Skin epidermis (tissue), 12 donors: Measurements from ENCODE around the gene HELZ2.

ENCODE experiments used
- H3K27ac ChIP-seq, 21 experiments: fragments of 200-600 bp; sonication (generic) in 11 of 21; one replicate each; pipeline ENCODE4 v1.5.0; 2020; ENCODE audit warnings: mild to moderate bottlenecking in 3 of 21, inconsistent platforms in 2 of 21, moderate library complexity in 2 of 21
- H3K4me3 ChIP-seq, 7 experiments: fragments of 200-600 bp; sonication (generic) in 2 of 7; one replicate each; pipeline ENCODE4 v1.5.0; 2020; ENCODE audit warnings: inconsistent platforms in 2 of 7, mild to moderate bottlenecking in 2 of 7, moderate library complexity in 1 of 7

The HELZ2 gene

DNA sequence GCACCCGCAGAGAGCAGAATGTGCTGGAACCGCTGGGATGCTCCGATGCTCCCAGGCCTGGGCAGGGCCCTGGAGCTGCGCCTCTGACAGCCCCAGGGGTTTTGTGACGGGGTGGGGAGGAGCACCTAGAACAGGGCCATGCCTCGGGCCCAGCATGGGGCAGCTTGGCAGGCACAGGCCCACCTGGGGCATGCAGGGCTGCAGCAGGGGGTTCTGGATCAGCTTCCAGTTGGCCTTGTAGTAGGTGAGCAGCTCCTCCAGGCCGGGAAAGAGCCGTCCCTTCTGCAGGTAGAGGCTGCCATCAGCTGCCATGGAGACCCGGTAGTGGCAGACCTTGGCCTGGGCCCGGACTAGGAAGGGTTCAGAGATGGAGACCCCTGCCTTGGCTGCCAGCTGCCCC lies 30.9 kb downstream of the HELZ2 start:
- Histone ChIP-seq H3K4me3 (no peak overlapping the region), H3K27ac (peak overlapping the region in 2 of 21 experiments; percentile 9 to 76)

- Histone ChIP-seq H3K4me3 (no peak overlapping the region), H3K27ac (peak overlapping the region in 4 of 21 experiments; percentile 16 to 76 (median 34))
Measured at GRCh38 chr20:63542696-63543095, 31.3 kb downstream of the HELZ2 start.

GRCh38 chr20:63542031-63542559 lies 31.9 kb downstream of the HELZ2 start:
- H3K4me3 ChIP-seq: no peak overlapping the region
- H3K27ac ChIP-seq: peak overlapping the region in 4 of 21 experiments; percentile 16 to 76 (median 41)

- H3K27ac ChIP-seq: peak overlapping the region in 2 of 21 experiments; percentile 32 to 76
Measured at GRCh38 chr20:63541371-63541770, 32.7 kb downstream of the HELZ2 start.

DNA sequence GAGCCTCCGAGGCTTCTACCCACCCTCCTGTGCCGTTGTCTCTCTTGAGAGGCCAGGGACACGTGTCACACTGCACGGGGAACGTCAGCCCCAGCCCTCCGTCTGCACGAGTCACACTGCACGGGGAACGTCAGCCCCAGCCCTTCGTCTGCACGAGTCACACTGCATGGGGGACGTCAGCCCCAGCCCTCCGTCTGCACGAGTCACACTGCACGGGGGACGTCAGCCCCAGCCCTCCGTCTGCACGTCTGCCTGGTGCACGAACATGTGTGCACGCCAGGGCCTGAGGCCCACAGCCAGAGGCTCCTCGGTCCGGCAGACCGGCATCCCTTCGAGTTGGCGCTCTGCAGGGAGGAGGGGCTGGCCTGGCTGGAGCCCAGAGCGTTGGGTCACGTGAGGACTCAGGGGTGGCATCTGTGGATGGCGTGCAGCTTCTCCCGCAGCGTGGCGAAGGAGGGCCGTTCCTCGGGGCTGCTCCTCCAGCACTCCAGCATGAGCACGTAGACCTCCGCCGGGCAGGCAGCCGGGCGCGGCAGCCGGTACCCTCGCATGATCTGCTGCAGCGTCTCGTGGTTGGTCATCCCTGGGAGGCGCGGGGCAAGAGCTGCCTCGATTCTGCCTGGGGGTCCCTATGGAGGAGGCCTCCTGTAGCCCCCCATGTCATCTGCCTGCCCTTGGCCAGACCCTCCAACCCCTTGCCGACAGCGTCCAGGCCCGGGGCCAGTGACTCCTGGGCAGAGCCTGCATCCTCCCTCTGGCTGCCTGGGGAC lies 33.4 kb downstream of the HELZ2 start:
- H3K27ac ChIP-seq: no peak overlapping the region
- no peak overlapping the region for H3K4me3 ChIP-seq

More at GRCh38 chr20:63541371-63541770, 32.7 kb downstream of the HELZ2 start:
- H3K4me3 ChIP-seq: no peak overlapping the region

- peak overlapping the region in 1 of 21 experiments; percentile 86 for H3K27ac ChIP-seq
Measured at GRCh38 chr20:63539441-63540370, 34.3 kb downstream of the HELZ2 start.

DNA sequence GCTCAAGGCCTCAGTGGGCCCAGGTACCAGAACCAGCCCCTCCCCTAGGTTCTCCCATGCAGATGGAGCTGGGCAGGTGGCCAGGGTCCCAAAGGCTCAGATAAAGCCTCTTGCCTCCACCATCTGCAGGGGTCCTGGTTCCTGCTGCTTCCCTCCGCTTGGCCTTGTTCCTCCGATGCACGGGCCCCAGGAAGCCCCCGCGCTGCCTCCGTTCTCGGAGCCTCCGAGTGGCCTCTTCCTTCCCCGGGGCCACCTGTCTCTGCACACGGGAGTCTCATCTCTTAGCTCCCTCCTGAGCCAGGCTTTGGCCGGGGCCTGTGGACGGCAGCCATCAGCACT lies 35.0 kb downstream of the HELZ2 start:
- H3K27ac ChIP-seq: peak overlapping the region in 5 of 21 experiments; percentile 84 to 93 (median 86)
- H3K4me3 ChIP-seq: no peak overlapping the region

More at GRCh38 chr20:63539441-63540370, 34.3 kb downstream of the HELZ2 start:
- no peak overlapping the region for H3K4me3 ChIP-seq

GRCh38 chr20:63538204-63539091 lies 35.6 kb downstream of the HELZ2 start:
- H3K4me3 ChIP-seq: peak overlapping the region in 5 of 7 experiments; percentile 9 to 45 (median 35)
- H3K27ac ChIP-seq: peak overlapping the region in 19 of 21 experiments; percentile 40 to 98 (median 85)

DNA sequence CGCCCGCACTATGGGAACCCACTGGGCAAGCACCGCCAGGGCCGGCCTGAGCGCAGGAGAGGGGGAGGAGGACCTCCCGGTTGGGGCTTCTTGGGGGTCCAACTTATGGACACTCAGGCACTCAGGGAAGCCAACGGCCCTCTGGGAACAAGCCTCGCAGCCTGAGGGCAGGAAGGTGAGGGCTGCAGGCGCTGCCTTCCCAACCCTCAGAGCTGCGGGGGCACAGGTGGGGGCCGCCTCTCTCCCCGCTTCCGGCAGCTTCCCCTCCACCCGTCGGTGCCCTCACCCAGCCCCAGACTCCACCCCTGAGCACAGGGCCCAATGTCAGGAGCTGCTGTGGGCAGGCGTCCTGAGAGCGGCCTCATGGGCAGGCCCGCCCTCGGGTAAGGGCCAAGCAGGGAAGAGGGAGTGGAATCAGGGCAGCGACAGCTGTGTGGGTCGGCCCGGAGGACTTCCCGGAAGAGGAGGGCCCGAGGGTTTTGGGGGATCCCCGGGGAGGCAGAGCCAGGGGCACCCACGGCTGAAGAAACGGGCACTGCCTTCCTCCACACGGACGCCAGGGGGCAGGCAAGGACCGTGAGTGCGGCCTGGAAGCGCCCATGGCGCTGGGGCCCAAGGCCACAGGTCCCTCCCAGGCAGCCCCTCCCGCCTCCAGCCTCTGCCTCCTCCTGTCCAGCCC lies 36.4 kb downstream of the HELZ2 start:
- H3K4me3 ChIP-seq: peak overlapping the region; percentile 17 to 45 (median 35)
- H3K27ac ChIP-seq: peak overlapping the region; percentile 60 to 98 (median 86)

DNA sequence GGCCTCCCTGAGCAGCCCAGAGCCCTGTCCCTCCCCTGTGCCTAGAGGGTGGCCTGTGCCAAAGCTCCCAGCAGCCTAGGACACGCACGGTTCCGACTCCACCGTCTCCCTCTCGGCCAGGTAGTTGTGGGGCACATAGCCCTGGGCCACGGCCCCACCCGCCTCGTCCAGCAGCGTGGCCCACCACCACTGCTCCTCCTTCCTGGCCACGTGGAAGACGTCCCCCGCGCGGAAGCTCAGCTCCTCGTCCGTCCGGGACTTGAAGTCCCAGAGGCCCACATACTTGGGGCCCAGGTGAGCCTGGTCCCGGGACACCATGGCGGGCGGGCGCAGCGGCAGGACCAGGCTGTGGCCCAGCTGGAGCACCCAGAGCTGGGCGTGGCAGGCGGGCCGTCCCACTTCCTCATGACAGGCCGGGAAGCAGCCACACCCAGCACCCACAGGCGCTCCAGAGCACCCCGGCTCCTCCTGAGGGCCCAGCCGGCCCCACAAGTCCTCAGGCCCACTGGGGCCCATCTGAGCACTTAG lies 37.0 kb downstream of the HELZ2 start, which contains the start of gene PTK6:
PTK6 (minus strand) TSS at position 380 of the 528 bp plus-strand sequence; CDS start at position 318, 62 bp downstream.
- Histone ChIP-seq H3K4me3 (peak within 1 kb of the TSS; percentile 17 to 45 (median 35)), H3K27ac (peak within 1 kb of the TSS; percentile 60 to 98 (median 86))

DNA sequence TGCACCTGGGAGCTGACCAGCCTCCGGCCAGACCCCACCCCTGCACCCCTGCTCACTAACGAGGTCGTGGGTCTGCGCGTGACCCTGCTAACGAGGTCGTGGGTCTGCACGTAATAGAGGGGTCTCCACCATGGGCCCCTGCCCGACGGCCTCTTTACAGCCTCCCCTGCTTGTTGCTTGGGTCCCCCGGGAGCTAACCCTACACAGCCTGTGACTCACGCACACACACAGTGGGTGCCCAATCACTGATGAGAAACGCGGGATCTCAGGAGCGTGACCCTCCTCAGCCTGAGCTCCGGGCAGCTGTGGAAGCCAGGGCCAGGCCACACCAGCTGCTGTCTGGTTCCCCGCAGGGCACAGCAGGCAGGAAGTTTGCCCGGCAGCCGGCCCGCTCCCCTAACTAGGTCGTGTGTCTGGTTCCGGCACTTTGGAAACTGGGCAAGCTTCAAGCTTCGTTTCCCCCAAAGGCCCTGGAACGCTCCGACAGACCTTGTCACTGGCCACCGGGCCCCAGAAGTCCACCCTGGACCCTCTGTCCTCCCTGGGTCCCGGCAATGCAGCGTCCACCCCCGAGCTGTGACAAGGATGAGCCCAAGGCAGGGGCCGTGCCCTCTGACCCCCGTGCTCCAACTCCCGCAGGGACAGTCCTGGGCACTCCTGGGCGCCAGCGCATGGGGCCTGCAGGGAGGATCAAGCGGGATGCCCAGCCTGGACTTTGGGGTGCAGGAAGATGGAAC lies 37.6 kb downstream of the HELZ2 start:
- Histone ChIP-seq H3K27ac (peak overlapping the region in 20 of 21 experiments; percentile 71 to 98 (median 86)), H3K4me3 (peak overlapping the region; percentile 17 to 45 (median 35))

- H3K4me3 ChIP-seq: peak overlapping the region in 3 of 7 experiments; percentile 3 to 15 (median 15)
- H3K27ac ChIP-seq: peak overlapping the region in 16 of 21 experiments; percentile 20 to 87 (median 61)
Measured at GRCh38 chr20:63534831-63535651, 39.0 kb downstream of the HELZ2 start.

DNA sequence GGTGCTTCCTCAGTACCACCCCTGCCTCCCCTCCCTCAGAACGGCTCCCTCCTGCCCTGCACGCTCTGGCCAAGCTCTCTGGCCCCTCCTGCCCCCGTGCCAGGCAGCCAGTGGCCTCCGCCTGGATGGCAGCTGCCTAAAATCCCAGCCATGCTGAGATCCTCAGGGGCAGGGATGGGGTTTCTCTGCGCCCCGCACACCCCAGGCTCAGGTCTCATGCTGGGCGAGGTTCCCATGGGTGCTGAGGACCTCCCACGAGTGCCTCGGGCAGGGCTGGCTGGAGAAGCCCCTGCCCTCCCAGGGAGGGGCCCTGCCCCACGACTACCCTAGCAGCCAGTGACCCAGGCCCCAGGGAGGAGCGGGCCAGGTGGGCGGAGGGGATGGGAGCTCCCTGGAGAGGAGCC lies 39.6 kb downstream of the HELZ2 start:
- peak overlapping the region in 1 of 7 experiments; percentile 5 for H3K4me3 ChIP-seq
- peak overlapping the region in 18 of 21 experiments; percentile 0 to 87 (median 56) for H3K27ac ChIP-seq

DNA sequence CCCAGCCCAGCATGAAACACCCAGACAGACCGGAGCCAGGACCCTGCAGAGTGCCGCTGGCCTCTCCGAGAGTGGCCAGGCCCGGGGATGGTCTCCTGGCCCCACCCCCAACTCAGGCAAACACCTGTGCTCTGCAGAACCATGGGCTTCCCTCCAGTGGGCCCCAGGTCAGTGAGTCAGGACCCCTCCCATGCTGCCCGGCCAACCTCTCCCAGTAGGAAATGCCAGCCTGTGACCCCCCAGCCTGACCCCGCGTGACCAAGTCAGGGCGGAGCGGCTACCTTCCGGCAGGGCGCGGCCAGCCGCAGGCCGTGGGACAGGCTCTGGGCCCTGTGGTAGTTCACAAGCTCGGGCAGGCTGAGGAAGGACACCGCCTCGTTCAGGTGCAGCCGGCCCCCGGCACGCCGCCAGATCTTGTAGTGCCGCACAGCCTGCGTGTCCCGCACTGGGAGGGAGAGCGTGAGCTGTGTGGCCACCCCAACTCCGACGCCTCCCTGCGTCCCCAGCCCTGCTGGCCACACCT lies 40.1 kb downstream of the HELZ2 start:
- Histone ChIP-seq H3K27ac (peak overlapping the region in 13 of 21 experiments; percentile 0 to 87 (median 60)), H3K4me3 (no peak overlapping the region)

GRCh38 chr20:63533388-63533787 lies 40.7 kb downstream of the HELZ2 start:
- peak overlapping the region in 1 of 21 experiments; percentile 87 for H3K27ac ChIP-seq

DNA sequence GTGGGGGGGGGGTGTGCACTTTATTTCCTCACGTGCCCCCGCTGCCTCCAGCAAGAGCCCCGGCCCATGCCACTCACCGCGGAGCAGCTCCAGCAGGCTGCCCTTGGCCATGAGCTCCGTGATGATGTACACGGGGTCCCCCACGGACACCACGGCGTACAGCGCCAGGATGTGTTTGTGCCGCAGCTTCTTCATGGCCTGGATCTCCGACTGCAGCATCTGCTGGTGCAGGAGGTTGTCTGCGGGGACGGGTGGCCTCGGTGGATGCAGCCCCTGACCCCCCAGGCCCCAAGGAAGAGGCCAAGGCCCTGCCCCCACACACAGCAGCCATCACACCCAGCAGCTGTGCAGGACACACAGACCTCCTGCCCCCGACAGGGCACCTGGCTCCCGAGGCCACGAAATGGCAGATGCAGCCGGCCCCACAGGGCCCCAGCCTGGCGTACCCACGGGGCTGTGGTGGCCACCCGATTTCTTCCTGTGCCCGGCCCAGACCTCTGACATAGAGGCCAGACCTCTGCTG lies 41.5 kb downstream of the HELZ2 start:
- no peak overlapping the region for H3K27ac ChIP-seq
- H3K4me3 ChIP-seq: no peak overlapping the region

More at GRCh38 chr20:63533388-63533787, 40.7 kb downstream of the HELZ2 start:
- no peak overlapping the region for H3K4me3 ChIP-seq
